HepG2 (cell line): Measurements from ENCODE around the gene ARID3C. TPM values are rescaled to one million over a fixed set of nuclear protein-coding genes. Genes with fewer than 3 reads are reported as not detected.

Experiments
- JUNB ChIP-seq: sonication (generic); formaldehyde crosslinking; IDR thresholded peaks from 2 replicates; pipeline ENCODE4 v1.8.0; 2022; ENCODE audit warnings: missing genetic modification reagents, mild to moderate bottlenecking, borderline replicate concordance
- KLF12 ChIP-seq: sonication (generic); formaldehyde crosslinking; IDR thresholded peaks from 2 replicates; pipeline ENCODE4 v1.4.0; 2020; ENCODE audit warnings: missing genetic modification reagents, borderline replicate concordance
- NR2F1 ChIP-seq, 2 experiments: fragments of 450-650 bp in 1 of 2; formaldehyde crosslinking in 1 of 2; IDR thresholded peaks; 2 replicates each; pipeline versions ENCODE4 v1.5.0 to v1.6.1; 2016 to 2020; ENCODE audit warnings: mild to moderate bottlenecking in 1 of 2, missing compliant biosample characterization in 1 of 2, missing genetic modification reagents in 1 of 2, moderate library complexity in 1 of 2
- PHB2 ChIP-seq: fragments of 450-650 bp; IDR thresholded peaks from 2 replicates; pipeline ENCODE4 v1.6.1; 2018; ENCODE audit not compliant: partially characterized antibody
- POLR2G ChIP-seq: fragments of 200-400 bp; formaldehyde crosslinking; IDR thresholded peaks from 2 replicates; pipeline ENCODE4 v1.6.1; 2018; ENCODE audit warnings: mild to moderate bottlenecking, low read depth, low read length, moderate library complexity
- RFXAP ChIP-seq: sonication (generic); formaldehyde crosslinking; IDR thresholded peaks from 2 replicates; pipeline ENCODE4 v1.4.0; 2020; ENCODE audit warnings: missing genetic modification reagents, borderline replicate concordance
- SMYD3 ChIP-seq: sonication (generic); formaldehyde crosslinking; IDR thresholded peaks from 2 replicates; pipeline ENCODE4 v1.8.1; 2023; ENCODE audit warnings: mild to moderate bottlenecking, missing genetic modification reagents
- ZFP62 ChIP-seq: sonication (generic); formaldehyde crosslinking; IDR thresholded peaks from 2 replicates; pipeline ENCODE4 v1.4.0; 2020; ENCODE audit warnings: missing genetic modification reagents
- ZNF17 ChIP-seq: sonication (generic); formaldehyde crosslinking; IDR thresholded peaks from 2 replicates; pipeline ENCODE4 v1.5.0; 2020; ENCODE audit warnings: mild to moderate bottlenecking, missing genetic modification reagents
- ZNF446 ChIP-seq: sonication (generic); formaldehyde crosslinking; IDR thresholded peaks from 2 replicates; pipeline ENCODE4 v1.5.0; 2020; ENCODE audit warnings: mild to moderate bottlenecking, missing genetic modification reagents
- ZNF577 ChIP-seq: sonication (generic); formaldehyde crosslinking; IDR thresholded peaks from 2 replicates; pipeline ENCODE4 v1.4.0; 2020; ENCODE audit warnings: mild to moderate bottlenecking, low read depth, missing genetic modification reagents, borderline replicate concordance
- ZNF781 ChIP-seq: sonication (generic); formaldehyde crosslinking; IDR thresholded peaks from 2 replicates; pipeline ENCODE4 v1.5.1; 2020; ENCODE audit warnings: borderline replicate concordance, mild to moderate bottlenecking, missing genetic modification reagents; ENCODE audit errors: not compliant biosample characterization
- ZNF788 ChIP-seq: sonication (generic); formaldehyde crosslinking; IDR thresholded peaks from 2 replicates; pipeline ENCODE4 v1.5.0; 2020; ENCODE audit warnings: mild to moderate bottlenecking, missing genetic modification reagents, borderline replicate concordance
- polyA plus RNA-seq, 8 experiments: library from polyadenylated mRNA; depleted of rRNA in 3 of 8; stranded (reverse) in 7 of 8; unstranded in 1 of 8; fragments of >200 nt; fragmentation: Illumina TruSeq in 4 of 8; extraction: Trizol in 4 of 8; gene quantifications; 2 replicates each; pipeline versions ENCODE4 v1.2.1 to v1.2.3, GENCODE V29; 2011 to 2016; ENCODE audit warnings: low read depth in 4 of 8, missing spikeins in 1 of 8, mixed read lengths in 1 of 8; ENCODE audit not compliant: insufficient read depth in 1 of 8
- total RNA-seq, 5 experiments: library from RNA; depleted of rRNA; stranded (reverse); fragments of >200 nt; fragmentation: Illumina TruSeq; extraction: Trizol; gene quantifications; 2 replicates each; pipeline ENCODE4 v1.2.3, GENCODE V29; 2016; ENCODE audit warnings: low read depth in 1 of 5
- TF ChIP-seq, protein P1 (sequence below): sonication (generic); formaldehyde crosslinking; IDR thresholded peaks from 2 replicates; pipeline ENCODE4 v1.8.0; 2022; ENCODE audit warnings: mild to moderate bottlenecking, missing genetic modification reagents
- TF ChIP-seq, protein P2 (sequence below): sonication (generic); formaldehyde crosslinking; IDR thresholded peaks from 2 replicates; pipeline ENCODE4 v1.4.0; 2020; ENCODE audit warnings: mild to moderate bottlenecking, missing genetic modification reagents, borderline replicate concordance
- TF ChIP-seq, protein P3 (sequence below): sonication (generic); formaldehyde crosslinking; IDR thresholded peaks from 2 replicates; pipeline ENCODE4 v1.5.1; 2020; ENCODE audit warnings: missing genetic modification reagents, mild to moderate bottlenecking, borderline replicate concordance
- TF ChIP-seq, protein P4 (sequence below): IDR thresholded peaks from 2 replicates; pipeline ENCODE4 v1.4.0; 2020; ENCODE audit warnings: mild to moderate bottlenecking, missing genetic modification reagents

ARID3C gene
- total and polyA plus RNA-seq, 2 of the 13 experiments (the other 11 are each of a cell fraction or from before 2014, with no cell fraction given), result not detected

DNA sequence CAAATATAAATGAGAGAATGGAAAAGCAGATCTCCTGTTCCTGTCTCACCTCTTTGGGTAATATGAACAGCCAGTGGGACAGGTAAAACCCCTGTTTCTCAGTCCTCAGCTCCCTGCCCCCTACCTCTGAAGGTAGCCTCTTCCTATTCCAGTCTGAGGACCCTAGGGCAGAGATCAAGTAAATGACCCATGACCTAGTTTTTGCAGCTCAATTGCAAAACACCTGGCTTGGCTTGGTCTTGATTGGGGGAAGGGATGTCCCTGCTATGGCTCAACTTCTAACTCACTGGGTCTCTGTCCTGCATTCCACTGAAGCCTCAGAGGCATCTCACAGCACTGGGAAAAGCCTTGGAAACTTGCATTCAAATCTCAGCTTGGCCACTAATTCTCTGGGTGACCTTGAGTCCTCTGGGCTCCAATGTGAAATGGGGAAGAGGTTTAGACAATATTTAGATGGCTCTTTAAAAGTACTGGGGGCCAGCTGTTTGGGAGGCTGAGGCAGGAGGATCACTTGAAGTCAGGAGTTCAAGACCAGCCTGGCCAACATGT is 16.0 kb upstream of the ARID3C start (continued):
- TF ChIP-seq NR2F1 (CRISPR knock-in tag; IDR thresholded peaks at IDR 0.05), result peak; percentile 73 to 86
- TF ChIP-seq, protein P1, sequence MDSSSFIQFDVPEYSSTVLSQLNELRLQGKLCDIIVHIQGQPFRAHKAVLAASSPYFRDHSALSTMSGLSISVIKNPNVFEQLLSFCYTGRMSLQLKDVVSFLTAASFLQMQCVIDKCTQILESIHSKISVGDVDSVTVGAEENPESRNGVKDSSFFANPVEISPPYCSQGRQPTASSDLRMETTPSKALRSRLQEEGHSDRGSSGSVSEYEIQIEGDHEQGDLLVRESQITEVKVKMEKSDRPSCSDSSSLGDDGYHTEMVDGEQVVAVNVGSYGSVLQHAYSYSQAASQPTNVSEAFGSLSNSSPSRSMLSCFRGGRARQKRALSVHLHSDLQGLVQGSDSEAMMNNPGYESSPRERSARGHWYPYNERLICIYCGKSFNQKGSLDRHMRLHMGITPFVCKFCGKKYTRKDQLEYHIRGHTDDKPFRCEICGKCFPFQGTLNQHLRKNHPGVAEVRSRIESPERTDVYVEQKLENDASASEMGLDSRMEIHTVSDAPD (CRISPR knock-in tag), result no peak
- TF ChIP-seq, protein P2, sequence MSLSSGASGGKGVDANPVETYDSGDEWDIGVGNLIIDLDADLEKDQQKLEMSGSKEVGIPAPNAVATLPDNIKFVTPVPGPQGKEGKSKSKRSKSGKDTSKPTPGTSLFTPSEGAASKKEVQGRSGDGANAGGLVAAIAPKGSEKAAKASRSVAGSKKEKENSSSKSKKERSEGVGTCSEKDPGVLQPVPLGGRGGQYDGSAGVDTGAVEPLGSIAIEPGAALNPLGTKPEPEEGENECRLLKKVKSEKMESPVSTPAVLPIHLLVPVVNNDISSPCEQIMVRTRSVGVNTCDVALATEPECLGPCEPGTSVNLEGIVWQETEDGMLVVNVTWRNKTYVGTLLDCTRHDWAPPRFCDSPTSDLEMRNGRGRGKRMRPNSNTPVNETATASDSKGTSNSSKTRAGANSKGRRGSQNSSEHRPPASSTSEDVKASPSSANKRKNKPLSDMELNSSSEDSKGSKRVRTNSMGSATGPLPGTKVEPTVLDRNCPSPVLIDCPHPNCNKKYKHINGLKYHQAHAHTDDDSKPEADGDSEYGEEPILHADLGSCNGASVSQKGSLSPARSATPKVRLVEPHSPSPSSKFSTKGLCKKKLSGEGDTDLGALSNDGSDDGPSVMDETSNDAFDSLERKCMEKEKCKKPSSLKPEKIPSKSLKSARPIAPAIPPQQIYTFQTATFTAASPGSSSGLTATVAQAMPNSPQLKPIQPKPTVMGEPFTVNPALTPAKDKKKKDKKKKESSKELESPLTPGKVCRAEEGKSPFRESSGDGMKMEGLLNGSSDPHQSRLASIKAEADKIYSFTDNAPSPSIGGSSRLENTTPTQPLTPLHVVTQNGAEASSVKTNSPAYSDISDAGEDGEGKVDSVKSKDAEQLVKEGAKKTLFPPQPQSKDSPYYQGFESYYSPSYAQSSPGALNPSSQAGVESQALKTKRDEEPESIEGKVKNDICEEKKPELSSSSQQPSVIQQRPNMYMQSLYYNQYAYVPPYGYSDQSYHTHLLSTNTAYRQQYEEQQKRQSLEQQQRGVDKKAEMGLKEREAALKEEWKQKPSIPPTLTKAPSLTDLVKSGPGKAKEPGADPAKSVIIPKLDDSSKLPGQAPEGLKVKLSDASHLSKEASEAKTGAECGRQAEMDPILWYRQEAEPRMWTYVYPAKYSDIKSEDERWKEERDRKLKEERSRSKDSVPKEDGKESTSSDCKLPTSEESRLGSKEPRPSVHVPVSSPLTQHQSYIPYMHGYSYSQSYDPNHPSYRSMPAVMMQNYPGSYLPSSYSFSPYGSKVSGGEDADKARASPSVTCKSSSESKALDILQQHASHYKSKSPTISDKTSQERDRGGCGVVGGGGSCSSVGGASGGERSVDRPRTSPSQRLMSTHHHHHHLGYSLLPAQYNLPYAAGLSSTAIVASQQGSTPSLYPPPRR (CRISPR knock-in tag), result peak; percentile 59; the same call in 1 of the 2 replicates
- TF ChIP-seq ZNF17 (CRISPR knock-in tag), result no peak
- TF ChIP-seq JUNB (CRISPR knock-in tag), result no peak
- TF ChIP-seq ZNF781, result no peak
- TF ChIP-seq SMYD3, result no peak
- peak; percentile 79; the same call in 1 of the 2 replicates for TF ChIP-seq ZNF788 (CRISPR knock-in tag)
- TF ChIP-seq ZNF577 (CRISPR knock-in tag), result no peak
- TF ChIP-seq, protein P3, sequence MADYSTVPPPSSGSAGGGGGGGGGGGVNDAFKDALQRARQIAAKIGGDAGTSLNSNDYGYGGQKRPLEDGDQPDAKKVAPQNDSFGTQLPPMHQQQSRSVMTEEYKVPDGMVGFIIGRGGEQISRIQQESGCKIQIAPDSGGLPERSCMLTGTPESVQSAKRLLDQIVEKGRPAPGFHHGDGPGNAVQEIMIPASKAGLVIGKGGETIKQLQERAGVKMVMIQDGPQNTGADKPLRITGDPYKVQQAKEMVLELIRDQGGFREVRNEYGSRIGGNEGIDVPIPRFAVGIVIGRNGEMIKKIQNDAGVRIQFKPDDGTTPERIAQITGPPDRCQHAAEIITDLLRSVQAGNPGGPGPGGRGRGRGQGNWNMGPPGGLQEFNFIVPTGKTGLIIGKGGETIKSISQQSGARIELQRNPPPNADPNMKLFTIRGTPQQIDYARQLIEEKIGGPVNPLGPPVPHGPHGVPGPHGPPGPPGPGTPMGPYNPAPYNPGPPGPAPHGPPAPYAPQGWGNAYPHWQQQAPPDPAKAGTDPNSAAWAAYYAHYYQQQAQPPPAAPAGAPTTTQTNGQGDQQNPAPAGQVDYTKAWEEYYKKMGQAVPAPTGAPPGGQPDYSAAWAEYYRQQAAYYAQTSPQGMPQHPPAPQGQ (CRISPR knock-in tag), result no peak
- TF ChIP-seq ZNF446 (CRISPR knock-in tag), result no peak
- no peak for TF ChIP-seq KLF12
- TF ChIP-seq, protein P4, sequence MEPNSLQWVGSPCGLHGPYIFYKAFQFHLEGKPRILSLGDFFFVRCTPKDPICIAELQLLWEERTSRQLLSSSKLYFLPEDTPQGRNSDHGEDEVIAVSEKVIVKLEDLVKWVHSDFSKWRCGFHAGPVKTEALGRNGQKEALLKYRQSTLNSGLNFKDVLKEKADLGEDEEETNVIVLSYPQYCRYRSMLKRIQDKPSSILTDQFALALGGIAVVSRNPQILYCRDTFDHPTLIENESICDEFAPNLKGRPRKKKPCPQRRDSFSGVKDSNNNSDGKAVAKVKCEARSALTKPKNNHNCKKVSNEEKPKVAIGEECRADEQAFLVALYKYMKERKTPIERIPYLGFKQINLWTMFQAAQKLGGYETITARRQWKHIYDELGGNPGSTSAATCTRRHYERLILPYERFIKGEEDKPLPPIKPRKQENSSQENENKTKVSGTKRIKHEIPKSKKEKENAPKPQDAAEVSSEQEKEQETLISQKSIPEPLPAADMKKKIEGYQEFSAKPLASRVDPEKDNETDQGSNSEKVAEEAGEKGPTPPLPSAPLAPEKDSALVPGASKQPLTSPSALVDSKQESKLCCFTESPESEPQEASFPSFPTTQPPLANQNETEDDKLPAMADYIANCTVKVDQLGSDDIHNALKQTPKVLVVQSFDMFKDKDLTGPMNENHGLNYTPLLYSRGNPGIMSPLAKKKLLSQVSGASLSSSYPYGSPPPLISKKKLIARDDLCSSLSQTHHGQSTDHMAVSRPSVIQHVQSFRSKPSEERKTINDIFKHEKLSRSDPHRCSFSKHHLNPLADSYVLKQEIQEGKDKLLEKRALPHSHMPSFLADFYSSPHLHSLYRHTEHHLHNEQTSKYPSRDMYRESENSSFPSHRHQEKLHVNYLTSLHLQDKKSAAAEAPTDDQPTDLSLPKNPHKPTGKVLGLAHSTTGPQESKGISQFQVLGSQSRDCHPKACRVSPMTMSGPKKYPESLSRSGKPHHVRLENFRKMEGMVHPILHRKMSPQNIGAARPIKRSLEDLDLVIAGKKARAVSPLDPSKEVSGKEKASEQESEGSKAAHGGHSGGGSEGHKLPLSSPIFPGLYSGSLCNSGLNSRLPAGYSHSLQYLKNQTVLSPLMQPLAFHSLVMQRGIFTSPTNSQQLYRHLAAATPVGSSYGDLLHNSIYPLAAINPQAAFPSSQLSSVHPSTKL (CRISPR knock-in tag), result peak; percentile 78
- TF ChIP-seq PHB2, result no peak
- no peak for TF ChIP-seq RFXAP
- no peak for TF ChIP-seq ZFP62 (CRISPR knock-in tag)
- TF ChIP-seq POLR2G, result no peak
